Dendritic cell treated with granulocyte-macrophage colony-stimulating factor and Interleukin-4, amounts not matched to agents 40 ng/mL and 50 ng/mL, for 4 days (primary cell): ENCODE results near the gene DTNB.
"Not testable (repeated sequence)": the region's sequence is repeated elsewhere in the genome, so short reads cannot be mapped to it uniquely, and the experiment has no call there.

ENCODE experiments used
- H3K27ac Mint-ChIP-seq: one replicate; pipeline ENCODE4 v1.8.0; 2022; ENCODE audit warnings: mild to moderate bottlenecking, mixed read lengths
- H3K27me3 Mint-ChIP-seq: one replicate; pipeline ENCODE4 v1.8.0; 2022; ENCODE audit warnings: mild to moderate bottlenecking, mixed read lengths
- H3K36me3 Mint-ChIP-seq: one replicate; pipeline ENCODE4 v1.8.0; 2022; ENCODE audit warnings: low read depth, mixed read lengths
- H3K4me1 Mint-ChIP-seq: one replicate; pipeline ENCODE4 v1.8.0; 2022; ENCODE audit warnings: low read depth, mixed read lengths
- H3K4me3 Mint-ChIP-seq: one replicate; pipeline ENCODE4 v1.8.0; 2022; ENCODE audit warnings: mild to moderate bottlenecking, moderate library complexity, mixed read lengths
- H3K9me3 Mint-ChIP-seq: one replicate; pipeline ENCODE4 v1.8.0; 2022; ENCODE audit warnings: mixed read lengths
- intact Hi-C: fragments of 100-400 bp; cut with micrococcal nuclease; formaldehyde crosslinking; loops from one replicate; pipeline ENCODE4 v1.15.0; 2022

Gene DTNB

GRCh38 chr2:25572638-25573037 is 100.7 kb downstream of the DTNB start:
- no peak overlapping the region for H3K27ac Mint-ChIP-seq

GRCh38 chr2:25570161-25570845 is 103.1 kb downstream of the DTNB start:
- H3K36me3 Mint-ChIP-seq, result no peaks in the 10 kb centered on the region
- H3K4me3 Mint-ChIP-seq, result no peak overlapping the region
- intact Hi-C loops, result no loop called here
- H3K27ac Mint-ChIP-seq, result peak overlapping the region; percentile 50
- no peaks in the 10 kb centered on the region for H3K9me3 Mint-ChIP-seq
- H3K27me3 Mint-ChIP-seq, result no peaks in the 10 kb centered on the region
- H3K4me1 Mint-ChIP-seq, result peaks cover 43% of the 10 kb centered on the region

More at GRCh38 chr2:25572638-25573037, 100.7 kb downstream of the DTNB start:
- Mint-ChIP-seq H3K36me3 (peaks cover 7% of the 10 kb centered on the region), H3K9me3 (no peaks in the 10 kb centered on the region), H3K27me3 (no peaks in the 10 kb centered on the region), H3K4me1 (peaks cover 42% of the 10 kb centered on the region), H3K4me3 (no peak overlapping the region)
- intact Hi-C loops, result no loop called here

- Mint-ChIP-seq H3K36me3 (no peaks in the 10 kb centered on the region), H3K27ac (peak overlapping the region; percentile 85), H3K4me1 (peaks cover 41% of the 10 kb centered on the region), H3K4me3 (no peak overlapping the region), H3K27me3 (no peaks in the 10 kb centered on the region), H3K9me3 (no peaks in the 10 kb centered on the region)
- intact Hi-C loops, result loop anchor here (2.0 to 10.0 kb wide), 4 partner anchors 45 to 293 kb away; no protein-coding TSS in a partner anchor
Measured at GRCh38 chr2:25567406-25567805, 106.0 kb downstream of the DTNB start.

GRCh38 chr2:25566694-25567093 is 106.7 kb downstream of the DTNB start:
- intact Hi-C loops, result loop anchor here (2.0 to 10.0 kb wide), 4 partner anchors 44 to 292 kb away; no protein-coding TSS in a partner anchor
- Mint-ChIP-seq H3K4me3 (peak overlapping the region; percentile 32), H3K4me1 (peaks cover 48% of the 10 kb centered on the region), H3K36me3 (no peaks in the 10 kb centered on the region), H3K27me3 (no peaks in the 10 kb centered on the region), H3K9me3 (no peaks in the 10 kb centered on the region), H3K27ac (peak overlapping the region; percentile 85)

- Mint-ChIP-seq H3K4me3 (no peak overlapping the region), H3K27me3 (no peaks in the 10 kb centered on the region), H3K9me3 (no peaks in the 10 kb centered on the region), H3K4me1 (peaks cover 50% of the 10 kb centered on the region), H3K27ac (peak overlapping the region; percentile 85), H3K36me3 (no peaks in the 10 kb centered on the region)
- intact Hi-C loops, result loop anchor here (2.0 to 10.0 kb wide), 4 partner anchors 44 to 291 kb away; no protein-coding TSS in a partner anchor
Measured at GRCh38 chr2:25566094-25566493, 107.3 kb downstream of the DTNB start.

- H3K4me3 Mint-ChIP-seq, result no peak overlapping the region
- intact Hi-C loops, result loop anchor here (10.0 kb wide), 2 partner anchors 246 to 286 kb away; no protein-coding TSS in a partner anchor
- H3K9me3 Mint-ChIP-seq, result no peaks in the 10 kb centered on the region
- H3K36me3 Mint-ChIP-seq, result no peaks in the 10 kb centered on the region
- H3K27me3 Mint-ChIP-seq, result no peaks in the 10 kb centered on the region
- H3K4me1 Mint-ChIP-seq, result peaks cover 60% of the 10 kb centered on the region
- peak overlapping the region; percentile 96 for H3K27ac Mint-ChIP-seq
Measured at GRCh38 chr2:25561136-25561850, 112.1 kb downstream of the DTNB start.

GRCh38 chr2:25559148-25559547 is 114.2 kb downstream of the DTNB start:
- Mint-ChIP-seq H3K27me3 (no peaks in the 10 kb centered on the region), H3K36me3 (no peaks in the 10 kb centered on the region), H3K27ac (peak overlapping the region; percentile 96), H3K9me3 (no peaks in the 10 kb centered on the region), H3K4me3 (no peak overlapping the region), H3K4me1 (peaks cover 64% of the 10 kb centered on the region)
- intact Hi-C loops, result no loop called here

GRCh38 chr2:25558262-25558661 is 115.1 kb downstream of the DTNB start:
- H3K27me3 Mint-ChIP-seq, result no peaks in the 10 kb centered on the region
- intact Hi-C loops, result loop anchor here (1.0 kb wide), 1 partner anchor 196 kb away; no protein-coding TSS in a partner anchor
- peak overlapping the region; percentile 68 for H3K4me3 Mint-ChIP-seq
- H3K9me3 Mint-ChIP-seq, result no peaks in the 10 kb centered on the region
- no peaks in the 10 kb centered on the region for H3K36me3 Mint-ChIP-seq
- peaks cover 64% of the 10 kb centered on the region for H3K4me1 Mint-ChIP-seq
- peak overlapping the region; percentile 96 for H3K27ac Mint-ChIP-seq

GRCh38 chr2:25557179-25558036 is 116.0 kb downstream of the DTNB start:
- Mint-ChIP-seq H3K9me3 (no peaks in the 10 kb centered on the region), H3K36me3 (no peaks in the 10 kb centered on the region), H3K4me1 (peaks cover 63% of the 10 kb centered on the region), H3K27me3 (no peaks in the 10 kb centered on the region), H3K4me3 (peak overlapping the region; percentile 68), H3K27ac (peak overlapping the region; percentile 96)
- intact Hi-C loops, result loop anchor here (1.0 kb wide), 1 partner anchor 195 kb away; no protein-coding TSS in a partner anchor

- Mint-ChIP-seq H3K27ac (peak overlapping the region; percentile 47), H3K4me1 (peaks cover 48% of the 10 kb centered on the region), H3K9me3 (no peaks in the 10 kb centered on the region), H3K27me3 (no peaks in the 10 kb centered on the region), H3K4me3 (no peak overlapping the region), H3K36me3 (no peaks in the 10 kb centered on the region)
- intact Hi-C loops, result no loop called here
Measured at GRCh38 chr2:25552318-25552717, 121.1 kb downstream of the DTNB start.

- Mint-ChIP-seq H3K4me1 (peaks cover 38% of the 10 kb centered on the region), H3K4me3 (no peak overlapping the region), H3K36me3 (no peaks in the 10 kb centered on the region), H3K27me3 (no peaks in the 10 kb centered on the region), H3K9me3 (no peaks in the 10 kb centered on the region), H3K27ac (peak overlapping the region; percentile 54)
- intact Hi-C loops, result no loop called here
Measured at GRCh38 chr2:25551316-25551715, 122.1 kb downstream of the DTNB start.

GRCh38 chr2:25549571-25549970 is 123.8 kb downstream of the DTNB start:
- H3K4me3 Mint-ChIP-seq, H3K27me3 Mint-ChIP-seq, H3K27ac Mint-ChIP-seq, H3K36me3 Mint-ChIP-seq, intact Hi-C loops, H3K9me3 Mint-ChIP-seq: not testable (repeated sequence)
- peaks cover 35% of the 10 kb centered on the region for H3K4me1 Mint-ChIP-seq

- peak overlapping the region; percentile 61 for H3K27ac Mint-ChIP-seq
- H3K36me3 Mint-ChIP-seq, result no peaks in the 10 kb centered on the region
- no peaks in the 10 kb centered on the region for H3K9me3 Mint-ChIP-seq
- H3K4me1 Mint-ChIP-seq, result peaks cover 35% of the 10 kb centered on the region
- intact Hi-C loops, result no loop called here
- H3K4me3 Mint-ChIP-seq, result no peak overlapping the region
- no peaks in the 10 kb centered on the region for H3K27me3 Mint-ChIP-seq
Measured at GRCh38 chr2:25548601-25549000, 124.8 kb downstream of the DTNB start.
